GM23338 (cell line): ENCODE data around the gene RPS25. TPM values are rescaled to one million over a fixed set of nuclear protein-coding genes. Genes with fewer than 3 reads are reported as not detected.

ENCODE experiments used
- EZH2 ChIP-seq: fragments of 200-600 bp; sonication (generic); IDR thresholded peaks from one replicate; pipeline ENCODE4 v1.8.0; 2017; ENCODE audit warnings: antibody characterized with exemption, mild to moderate bottlenecking, low read depth; ENCODE audit not compliant: unreplicated experiment
- POLR2AphosphoS5 ChIP-seq: IDR thresholded peaks from 2 replicates; pipeline ENCODE4 v1.6.1; 2016; ENCODE audit warnings: antibody characterized with exemption, low read depth
- polyA plus RNA-seq: library from polyadenylated mRNA; unstranded; fragments of >200 nt; fragmentation: Nextera tagmentation; extraction: Ambion mirVana; gene quantifications from 2 replicates; pipeline ENCODE4 v1.2.1, GENCODE V29; 2016
- total RNA-seq: library from RNA; depleted of rRNA; stranded (reverse); fragments of >200 nt; shearing (Covaris generic); gene quantifications from 2 replicates; pipeline ENCODE4 v1.2.3, GENCODE V29; 2014
- TF ChIP-seq, protein P1 (sequence below): fragments of 250-450 bp; sonication (Bioruptor Pico); IDR thresholded peaks from 2 replicates; pipeline ENCODE4 v1.5.0; 2020; ENCODE audit warnings: mild to moderate bottlenecking, moderate library complexity
- TF ChIP-seq, protein P2 (sequence below): IDR thresholded peaks from one replicate; pipeline ENCODE4 v1.6.1; 2018; ENCODE audit warnings: antibody characterized with exemption; ENCODE audit not compliant: unreplicated experiment
- TF ChIP-seq, protein P3 (sequence below), 2 experiments: fragments of 200-600 bp in 1 of 2; sonication (generic) in 1 of 2; conservative IDR thresholded peaks; 2 replicates each; pipeline versions ENCODE4 v1.5.1 to v1.6.1; 2016 to 2017; ENCODE audit warnings: antibody characterized with exemption in 2 of 2, low read depth in 2 of 2, mild to moderate bottlenecking in 2 of 2, moderate library complexity in 1 of 2

Gene RPS25
- total and polyA plus RNA-seq, 2 experiments from 2014 or later = 1,965 to 3,622 TPM

DNA sequence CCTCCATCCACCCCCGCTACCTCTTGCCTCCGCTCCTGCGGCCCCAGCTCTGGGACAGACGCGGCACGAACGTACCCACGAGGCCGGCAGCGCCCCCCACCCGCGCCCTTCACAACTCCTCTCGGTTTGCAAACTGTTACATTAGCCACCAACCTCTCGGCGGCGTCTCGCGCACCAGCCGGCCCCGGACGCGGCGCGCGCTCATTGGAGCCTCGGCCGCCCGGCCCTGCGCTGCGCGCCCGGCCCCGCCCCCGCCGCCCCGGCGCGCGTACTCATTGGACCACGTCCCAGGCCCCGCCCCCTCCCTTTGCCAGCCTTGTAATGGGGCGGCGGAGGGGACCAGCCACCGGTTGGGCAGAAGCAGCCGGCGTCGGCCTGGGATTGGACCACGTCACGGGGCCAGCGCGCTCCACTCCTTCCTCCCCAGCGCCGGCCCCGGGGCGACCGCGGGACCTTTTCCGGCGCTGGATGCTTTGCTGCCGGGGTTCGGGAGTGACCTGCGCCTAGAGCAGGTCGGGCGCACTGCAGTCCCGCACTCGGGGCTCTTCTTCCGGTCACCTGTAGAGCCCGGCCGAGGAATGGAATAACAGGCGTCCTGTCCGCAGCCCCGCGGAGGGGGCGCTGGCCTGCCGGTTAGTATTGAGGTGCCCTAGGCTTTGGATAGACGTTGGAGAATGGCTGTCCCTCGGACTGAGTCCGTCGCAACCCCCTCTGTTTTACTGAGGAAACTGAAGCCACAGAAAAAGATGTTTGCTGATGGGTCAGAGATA is 39.0 kb upstream of the RPS25 start, which contains the start of gene HYOU1 (continued):
- TF ChIP-seq, protein P1, sequence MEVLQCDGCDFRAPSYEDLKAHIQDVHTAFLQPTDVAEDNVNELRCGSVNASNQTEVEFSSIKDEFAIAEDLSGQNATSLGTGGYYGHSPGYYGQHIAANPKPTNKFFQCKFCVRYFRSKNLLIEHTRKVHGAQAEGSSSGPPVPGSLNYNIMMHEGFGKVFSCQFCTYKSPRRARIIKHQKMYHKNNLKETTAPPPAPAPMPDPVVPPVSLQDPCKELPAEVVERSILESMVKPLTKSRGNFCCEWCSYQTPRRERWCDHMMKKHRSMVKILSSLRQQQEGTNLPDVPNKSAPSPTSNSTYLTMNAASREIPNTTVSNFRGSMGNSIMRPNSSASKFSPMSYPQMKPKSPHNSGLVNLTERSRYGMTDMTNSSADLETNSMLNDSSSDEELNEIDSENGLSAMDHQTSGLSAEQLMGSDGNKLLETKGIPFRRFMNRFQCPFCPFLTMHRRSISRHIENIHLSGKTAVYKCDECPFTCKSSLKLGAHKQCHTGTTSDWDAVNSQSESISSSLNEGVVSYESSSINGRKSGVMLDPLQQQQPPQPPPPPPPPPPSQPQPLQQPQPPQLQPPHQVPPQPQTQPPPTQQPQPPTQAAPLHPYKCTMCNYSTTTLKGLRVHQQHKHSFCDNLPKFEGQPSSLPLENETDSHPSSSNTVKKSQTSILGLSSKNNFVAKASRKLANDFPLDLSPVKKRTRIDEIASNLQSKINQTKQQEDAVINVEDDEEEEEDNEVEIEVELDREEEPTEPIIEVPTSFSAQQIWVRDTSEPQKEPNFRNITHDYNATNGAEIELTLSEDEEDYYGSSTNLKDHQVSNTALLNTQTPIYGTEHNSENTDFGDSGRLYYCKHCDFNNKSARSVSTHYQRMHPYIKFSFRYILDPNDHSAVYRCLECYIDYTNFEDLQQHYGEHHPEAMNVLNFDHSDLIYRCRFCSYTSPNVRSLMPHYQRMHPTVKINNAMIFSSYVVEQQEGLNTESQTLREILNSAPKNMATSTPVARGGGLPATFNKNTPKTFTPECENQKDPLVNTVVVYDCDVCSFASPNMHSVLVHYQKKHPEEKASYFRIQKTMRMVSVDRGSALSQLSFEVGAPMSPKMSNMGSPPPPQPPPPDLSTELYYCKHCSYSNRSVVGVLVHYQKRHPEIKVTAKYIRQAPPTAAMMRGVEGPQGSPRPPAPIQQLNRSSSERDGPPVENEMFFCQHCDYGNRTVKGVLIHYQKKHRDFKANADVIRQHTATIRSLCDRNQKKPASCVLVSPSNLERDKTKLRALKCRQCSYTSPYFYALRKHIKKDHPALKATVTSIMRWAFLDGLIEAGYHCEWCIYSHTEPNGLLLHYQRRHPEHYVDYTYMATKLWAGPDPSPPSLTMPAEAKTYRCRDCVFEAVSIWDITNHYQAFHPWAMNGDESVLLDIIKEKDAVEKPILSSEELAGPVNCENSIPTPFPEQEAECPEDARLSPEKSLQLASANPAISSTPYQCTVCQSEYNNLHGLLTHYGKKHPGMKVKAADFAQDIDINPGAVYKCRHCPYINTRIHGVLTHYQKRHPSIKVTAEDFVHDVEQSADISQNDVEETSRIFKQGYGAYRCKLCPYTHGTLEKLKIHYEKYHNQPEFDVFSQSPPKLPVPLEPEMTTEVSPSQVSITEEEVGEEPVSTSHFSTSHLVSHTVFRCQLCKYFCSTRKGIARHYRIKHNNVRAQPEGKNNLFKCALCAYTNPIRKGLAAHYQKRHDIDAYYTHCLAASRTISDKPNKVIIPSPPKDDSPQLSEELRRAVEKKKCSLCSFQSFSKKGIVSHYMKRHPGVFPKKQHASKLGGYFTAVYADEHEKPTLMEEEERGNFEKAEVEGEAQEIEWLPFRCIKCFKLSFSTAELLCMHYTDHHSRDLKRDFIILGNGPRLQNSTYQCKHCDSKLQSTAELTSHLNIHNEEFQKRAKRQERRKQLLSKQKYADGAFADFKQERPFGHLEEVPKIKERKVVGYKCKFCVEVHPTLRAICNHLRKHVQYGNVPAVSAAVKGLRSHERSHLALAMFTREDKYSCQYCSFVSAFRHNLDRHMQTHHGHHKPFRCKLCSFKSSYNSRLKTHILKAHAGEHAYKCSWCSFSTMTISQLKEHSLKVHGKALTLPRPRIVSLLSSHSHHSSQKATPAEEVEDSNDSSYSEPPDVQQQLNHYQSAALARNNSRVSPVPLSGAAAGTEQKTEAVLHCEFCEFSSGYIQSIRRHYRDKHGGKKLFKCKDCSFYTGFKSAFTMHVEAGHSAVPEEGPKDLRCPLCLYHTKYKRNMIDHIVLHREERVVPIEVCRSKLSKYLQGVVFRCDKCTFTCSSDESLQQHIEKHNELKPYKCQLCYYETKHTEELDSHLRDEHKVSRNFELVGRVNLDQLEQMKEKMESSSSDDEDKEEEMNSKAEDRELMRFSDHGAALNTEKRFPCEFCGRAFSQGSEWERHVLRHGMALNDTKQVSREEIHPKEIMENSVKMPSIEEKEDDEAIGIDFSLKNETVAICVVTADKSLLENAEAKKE (CRISPR knock-in tag) = no peak
- TF ChIP-seq EZH2 = no peak
- peak; percentile 59 for TF ChIP-seq POLR2AphosphoS5
- TF ChIP-seq, protein P2, sequence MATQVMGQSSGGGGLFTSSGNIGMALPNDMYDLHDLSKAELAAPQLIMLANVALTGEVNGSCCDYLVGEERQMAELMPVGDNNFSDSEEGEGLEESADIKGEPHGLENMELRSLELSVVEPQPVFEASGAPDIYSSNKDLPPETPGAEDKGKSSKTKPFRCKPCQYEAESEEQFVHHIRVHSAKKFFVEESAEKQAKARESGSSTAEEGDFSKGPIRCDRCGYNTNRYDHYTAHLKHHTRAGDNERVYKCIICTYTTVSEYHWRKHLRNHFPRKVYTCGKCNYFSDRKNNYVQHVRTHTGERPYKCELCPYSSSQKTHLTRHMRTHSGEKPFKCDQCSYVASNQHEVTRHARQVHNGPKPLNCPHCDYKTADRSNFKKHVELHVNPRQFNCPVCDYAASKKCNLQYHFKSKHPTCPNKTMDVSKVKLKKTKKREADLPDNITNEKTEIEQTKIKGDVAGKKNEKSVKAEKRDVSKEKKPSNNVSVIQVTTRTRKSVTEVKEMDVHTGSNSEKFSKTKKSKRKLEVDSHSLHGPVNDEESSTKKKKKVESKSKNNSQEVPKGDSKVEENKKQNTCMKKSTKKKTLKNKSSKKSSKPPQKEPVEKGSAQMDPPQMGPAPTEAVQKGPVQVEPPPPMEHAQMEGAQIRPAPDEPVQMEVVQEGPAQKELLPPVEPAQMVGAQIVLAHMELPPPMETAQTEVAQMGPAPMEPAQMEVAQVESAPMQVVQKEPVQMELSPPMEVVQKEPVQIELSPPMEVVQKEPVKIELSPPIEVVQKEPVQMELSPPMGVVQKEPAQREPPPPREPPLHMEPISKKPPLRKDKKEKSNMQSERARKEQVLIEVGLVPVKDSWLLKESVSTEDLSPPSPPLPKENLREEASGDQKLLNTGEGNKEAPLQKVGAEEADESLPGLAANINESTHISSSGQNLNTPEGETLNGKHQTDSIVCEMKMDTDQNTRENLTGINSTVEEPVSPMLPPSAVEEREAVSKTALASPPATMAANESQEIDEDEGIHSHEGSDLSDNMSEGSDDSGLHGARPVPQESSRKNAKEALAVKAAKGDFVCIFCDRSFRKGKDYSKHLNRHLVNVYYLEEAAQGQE = no peak
- TF ChIP-seq, protein P3, sequence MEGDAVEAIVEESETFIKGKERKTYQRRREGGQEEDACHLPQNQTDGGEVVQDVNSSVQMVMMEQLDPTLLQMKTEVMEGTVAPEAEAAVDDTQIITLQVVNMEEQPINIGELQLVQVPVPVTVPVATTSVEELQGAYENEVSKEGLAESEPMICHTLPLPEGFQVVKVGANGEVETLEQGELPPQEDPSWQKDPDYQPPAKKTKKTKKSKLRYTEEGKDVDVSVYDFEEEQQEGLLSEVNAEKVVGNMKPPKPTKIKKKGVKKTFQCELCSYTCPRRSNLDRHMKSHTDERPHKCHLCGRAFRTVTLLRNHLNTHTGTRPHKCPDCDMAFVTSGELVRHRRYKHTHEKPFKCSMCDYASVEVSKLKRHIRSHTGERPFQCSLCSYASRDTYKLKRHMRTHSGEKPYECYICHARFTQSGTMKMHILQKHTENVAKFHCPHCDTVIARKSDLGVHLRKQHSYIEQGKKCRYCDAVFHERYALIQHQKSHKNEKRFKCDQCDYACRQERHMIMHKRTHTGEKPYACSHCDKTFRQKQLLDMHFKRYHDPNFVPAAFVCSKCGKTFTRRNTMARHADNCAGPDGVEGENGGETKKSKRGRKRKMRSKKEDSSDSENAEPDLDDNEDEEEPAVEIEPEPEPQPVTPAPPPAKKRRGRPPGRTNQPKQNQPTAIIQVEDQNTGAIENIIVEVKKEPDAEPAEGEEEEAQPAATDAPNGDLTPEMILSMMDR (conservative IDR thresholded peaks at IDR 0.05; ENCODE audit: low read depth in 2 of 2) = peak; percentile 22 to 43; a peak in 3 of 4 replicates
